ENCODE results near the gene STK38L.
"Not testable (repeated sequence)": the region's sequence is repeated elsewhere in the genome, so short reads cannot be mapped to it uniquely, and the experiment has no call there.

Gene STK38L

GRCh38 chr12:27226407-27226929, 17.6 kb upstream of the STK38L start:
- Histone ChIP-seq H3K36me3 (ENCODE audit: control insufficient read depth in 2 of 2, insufficient read depth in 2 of 2, low read length in 2 of 2) (no peaks in the 10 kb centered on the region), H3K9ac (ENCODE audit: low read depth in 1 of 2, low read length in 2 of 2) (no peak overlapping the region), H3K9me3 (ENCODE audit: control insufficient read depth in 2 of 2, low read length in 2 of 2) (no peaks in the 10 kb centered on the region), H3K27ac (ENCODE audit: low read depth in 2 of 2, low read length in 2 of 2) (peak overlapping the region; percentile 42 to 46), H3K27me3 (ENCODE audit: control insufficient read depth in 2 of 2, insufficient read depth in 2 of 2, low read length in 2 of 2) (no peaks in the 10 kb centered on the region), H3K4me3 (ENCODE audit: low read length in 2 of 2) (peak overlapping the region in 1 of 2 donors; percentile 22), H3K4me1 (ENCODE audit: control insufficient read depth in 2 of 2, insufficient read depth in 2 of 2, low read length in 2 of 2) (peaks cover 0 to 5% of the 10 kb centered on the region in 2 donors)

DNA sequence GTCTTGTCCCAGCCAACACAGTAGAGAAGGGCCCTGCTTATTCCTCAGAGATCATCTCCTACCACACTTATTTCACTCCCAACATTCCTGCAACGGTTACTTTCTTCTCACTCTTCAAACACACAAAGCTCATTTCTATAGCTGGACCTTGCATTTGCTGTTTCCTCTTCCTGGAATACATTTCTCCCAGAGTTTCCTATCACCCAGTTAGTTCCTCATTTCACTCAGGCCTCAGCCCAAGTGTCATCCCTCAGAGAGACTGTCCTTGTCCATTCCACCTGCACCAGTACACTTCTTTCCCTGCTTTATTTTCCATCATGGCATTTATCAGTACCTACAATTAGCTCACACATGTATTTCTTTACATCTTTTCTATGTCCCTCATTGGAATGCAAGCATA, 14.7 kb upstream of the STK38L start:
- Histone ChIP-seq H3K27ac (ENCODE audit: low read depth in 2 of 2, low read length in 2 of 2) (no peak overlapping the region), H3K27me3 (ENCODE audit: control insufficient read depth in 2 of 2, insufficient read depth in 2 of 2, low read length in 2 of 2) (no peaks in the 10 kb centered on the region), H3K4me3 (ENCODE audit: low read length in 2 of 2) (no peak overlapping the region), H3K9me3 (ENCODE audit: control insufficient read depth in 2 of 2, low read length in 2 of 2) (no peaks in the 10 kb centered on the region), H3K36me3 (ENCODE audit: control insufficient read depth in 2 of 2, insufficient read depth in 2 of 2, low read length in 2 of 2) (no peaks in the 10 kb centered on the region), H3K9ac (ENCODE audit: low read depth in 1 of 2, low read length in 2 of 2) (no peak overlapping the region), H3K4me1 (ENCODE audit: control insufficient read depth in 2 of 2, insufficient read depth in 2 of 2, low read length in 2 of 2) (peaks cover 0 to 5% of the 10 kb centered on the region in 2 donors)

DNA sequence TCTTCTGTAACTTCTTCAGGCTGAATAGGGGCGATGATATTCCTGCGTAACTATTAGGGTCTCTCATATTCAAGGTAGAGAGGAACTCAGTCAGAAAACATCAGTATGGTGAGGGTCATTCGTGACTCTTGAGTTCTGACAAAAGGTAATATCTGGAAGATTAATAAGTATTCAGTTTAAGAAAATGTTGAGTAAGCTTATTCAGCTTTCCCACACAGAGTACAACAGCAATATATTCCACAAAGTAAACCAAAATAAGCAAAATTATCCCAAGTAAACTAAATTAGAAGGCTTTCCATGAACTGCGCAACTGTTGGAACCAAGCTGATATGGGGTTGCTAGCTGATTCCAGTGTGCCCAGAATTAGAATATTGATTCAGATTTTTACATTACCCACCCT, 12.7 kb upstream of the STK38L start:
- not testable (repeated sequence) for H3K27ac ChIP-seq (ENCODE audit: low read depth in 2 of 2, low read length in 2 of 2); H3K9ac ChIP-seq (ENCODE audit: low read depth in 1 of 2, low read length in 2 of 2); H3K27me3 ChIP-seq (ENCODE audit: control insufficient read depth in 2 of 2, insufficient read depth in 2 of 2, low read length in 2 of 2)

DNA sequence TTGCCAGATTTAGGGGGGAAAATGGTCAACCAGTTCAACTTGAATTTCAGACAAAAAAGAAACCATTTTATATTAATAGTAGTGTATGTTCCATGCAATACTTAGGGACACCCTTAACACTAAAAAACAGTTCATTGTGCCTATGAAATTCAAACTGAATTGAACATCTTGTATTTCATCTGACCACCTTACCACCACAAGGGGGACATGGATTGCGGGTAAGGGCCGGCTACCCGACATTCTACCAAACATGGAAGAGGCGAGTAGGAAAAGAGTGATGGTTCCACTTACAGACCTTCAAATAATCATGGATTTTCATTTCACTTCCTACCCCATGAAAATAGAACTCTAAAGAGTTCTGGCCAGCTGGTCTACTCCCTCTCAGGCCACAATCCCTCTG, 10.3 kb upstream of the STK38L start:
- Histone ChIP-seq H3K9ac (ENCODE audit: low read depth in 1 of 2, low read length in 2 of 2) (no peak overlapping the region), H3K4me3 (ENCODE audit: low read length in 2 of 2) (no peak overlapping the region), H3K4me1 (ENCODE audit: control insufficient read depth in 2 of 2, insufficient read depth in 2 of 2, low read length in 2 of 2) (peaks cover 0 to 3% of the 10 kb centered on the region in 2 donors), H3K27me3 (ENCODE audit: control insufficient read depth in 2 of 2, insufficient read depth in 2 of 2, low read length in 2 of 2) (no peaks in the 10 kb centered on the region), H3K36me3 (ENCODE audit: control insufficient read depth in 2 of 2, insufficient read depth in 2 of 2, low read length in 2 of 2) (no peaks in the 10 kb centered on the region), H3K9me3 (ENCODE audit: control insufficient read depth in 2 of 2, low read length in 2 of 2) (no peaks in the 10 kb centered on the region), H3K27ac (ENCODE audit: low read depth in 2 of 2, low read length in 2 of 2) (no peak overlapping the region)

More for the DNA sequence above, 12.7 kb upstream of the STK38L start:
- not testable (repeated sequence) for H3K36me3 ChIP-seq (ENCODE audit: control insufficient read depth in 2 of 2, insufficient read depth in 2 of 2, low read length in 2 of 2); H3K9me3 ChIP-seq (ENCODE audit: control insufficient read depth in 2 of 2, low read length in 2 of 2); H3K4me1 ChIP-seq (ENCODE audit: control insufficient read depth in 2 of 2, insufficient read depth in 2 of 2, low read length in 2 of 2); H3K4me3 ChIP-seq (ENCODE audit: low read length in 2 of 2)

- Histone ChIP-seq H3K9me3 (ENCODE audit: control insufficient read depth in 2 of 2, low read length in 2 of 2) (no peaks in the 10 kb centered on the region), H3K27ac (ENCODE audit: low read depth in 2 of 2, low read length in 2 of 2) (peak overlapping the region in 1 of 2 donors; percentile 58), H3K36me3 (ENCODE audit: control insufficient read depth in 2 of 2, insufficient read depth in 2 of 2, low read length in 2 of 2) (no peaks in the 10 kb centered on the region), H3K27me3 (ENCODE audit: control insufficient read depth in 2 of 2, insufficient read depth in 2 of 2, low read length in 2 of 2) (no peaks in the 10 kb centered on the region), H3K4me1 (ENCODE audit: control insufficient read depth in 2 of 2, insufficient read depth in 2 of 2, low read length in 2 of 2) (peaks cover 0 to 3% of the 10 kb centered on the region in 2 donors), H3K9ac (ENCODE audit: low read depth in 1 of 2, low read length in 2 of 2) (no peak overlapping the region), H3K4me3 (ENCODE audit: low read length in 2 of 2) (no peak overlapping the region)
These were observed 7.6 kb upstream of the STK38L start for GRCh38 chr12:27236498-27236897.

DNA sequence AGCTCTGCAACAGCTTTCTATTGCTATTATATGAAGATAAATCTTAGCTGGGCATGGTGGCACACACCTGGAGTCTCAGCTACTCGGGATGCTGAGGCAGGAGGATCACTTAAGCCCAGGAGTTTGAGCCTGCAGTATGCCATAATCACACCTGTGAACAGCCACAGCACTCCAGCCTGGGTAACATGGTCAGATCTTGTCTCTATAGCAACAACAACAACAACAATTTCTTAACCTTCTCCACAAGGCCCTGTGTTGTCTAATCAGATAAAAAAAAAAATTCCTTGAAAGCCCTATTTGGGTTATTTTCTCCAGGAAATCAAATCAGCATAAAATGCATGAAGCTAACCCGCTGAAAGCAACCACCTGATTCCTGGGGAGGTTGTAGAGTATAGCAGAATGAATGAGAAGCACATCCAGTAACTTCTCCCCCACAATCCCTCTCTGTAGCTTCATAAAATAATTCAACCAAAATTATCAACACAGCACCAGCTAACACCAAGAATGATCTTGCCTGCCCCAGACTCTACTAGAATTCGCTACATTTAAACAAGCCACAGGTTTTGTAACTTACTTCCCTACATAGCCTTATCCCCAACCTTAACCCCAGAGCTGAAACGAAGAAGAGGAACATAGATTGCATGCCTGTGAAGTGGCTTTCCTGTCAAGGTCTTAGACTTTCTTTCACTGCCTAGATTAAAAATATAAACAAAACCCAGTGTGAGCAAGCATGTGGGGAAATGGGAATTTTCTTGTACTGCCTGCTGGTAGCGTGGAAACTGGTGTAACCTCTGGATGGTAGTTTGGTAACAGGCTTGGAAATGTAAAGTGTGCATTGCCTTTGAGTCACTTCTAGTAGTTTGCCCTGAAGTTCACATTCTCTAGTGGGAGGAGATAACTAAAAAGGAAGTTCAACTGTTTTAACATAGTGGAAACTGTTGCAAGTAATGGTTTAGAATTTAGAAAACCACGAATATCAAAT, 6.0 kb upstream of the STK38L start:
- no peak overlapping the region for H3K9ac ChIP-seq (ENCODE audit: low read depth in 1 of 2, low read length in 2 of 2)

GRCh38 chr12:27243006-27243405, 1.1 kb upstream of the STK38L start:
- Histone ChIP-seq H3K9ac (ENCODE audit: low read depth in 1 of 2, low read length in 2 of 2) (no peak overlapping the region), H3K4me1 (ENCODE audit: control insufficient read depth in 2 of 2, insufficient read depth in 2 of 2, low read length in 2 of 2) (peaks cover 10 to 14% of the 10 kb centered on the region in 2 donors), H3K36me3 (ENCODE audit: control insufficient read depth in 2 of 2, insufficient read depth in 2 of 2, low read length in 2 of 2) (no peaks in the 10 kb centered on the region), H3K27me3 (ENCODE audit: control insufficient read depth in 2 of 2, insufficient read depth in 2 of 2, low read length in 2 of 2) (no peaks in the 10 kb centered on the region), H3K9me3 (ENCODE audit: control insufficient read depth in 2 of 2, low read length in 2 of 2) (no peaks in the 10 kb centered on the region), H3K27ac (ENCODE audit: low read depth in 2 of 2, low read length in 2 of 2) (no peak overlapping the region), H3K4me3 (ENCODE audit: low read length in 2 of 2) (no peak overlapping the region)

More for the DNA sequence above, 6.0 kb upstream of the STK38L start:
- H3K27ac ChIP-seq (ENCODE audit: low read depth in 2 of 2, low read length in 2 of 2) = peak overlapping the region in 1 of 2 donors; percentile 27
- no peaks in the 10 kb centered on the region for H3K9me3 ChIP-seq (ENCODE audit: control insufficient read depth in 2 of 2, low read length in 2 of 2)
- peaks cover 0 to 3% of the 10 kb centered on the region in 2 donors for H3K4me1 ChIP-seq (ENCODE audit: control insufficient read depth in 2 of 2, insufficient read depth in 2 of 2, low read length in 2 of 2)
- no peak overlapping the region for H3K4me3 ChIP-seq (ENCODE audit: low read length in 2 of 2)
- H3K27me3 ChIP-seq (ENCODE audit: control insufficient read depth in 2 of 2, insufficient read depth in 2 of 2, low read length in 2 of 2) = no peaks in the 10 kb centered on the region
- no peaks in the 10 kb centered on the region for H3K36me3 ChIP-seq (ENCODE audit: control insufficient read depth in 2 of 2, insufficient read depth in 2 of 2, low read length in 2 of 2)

DNA sequence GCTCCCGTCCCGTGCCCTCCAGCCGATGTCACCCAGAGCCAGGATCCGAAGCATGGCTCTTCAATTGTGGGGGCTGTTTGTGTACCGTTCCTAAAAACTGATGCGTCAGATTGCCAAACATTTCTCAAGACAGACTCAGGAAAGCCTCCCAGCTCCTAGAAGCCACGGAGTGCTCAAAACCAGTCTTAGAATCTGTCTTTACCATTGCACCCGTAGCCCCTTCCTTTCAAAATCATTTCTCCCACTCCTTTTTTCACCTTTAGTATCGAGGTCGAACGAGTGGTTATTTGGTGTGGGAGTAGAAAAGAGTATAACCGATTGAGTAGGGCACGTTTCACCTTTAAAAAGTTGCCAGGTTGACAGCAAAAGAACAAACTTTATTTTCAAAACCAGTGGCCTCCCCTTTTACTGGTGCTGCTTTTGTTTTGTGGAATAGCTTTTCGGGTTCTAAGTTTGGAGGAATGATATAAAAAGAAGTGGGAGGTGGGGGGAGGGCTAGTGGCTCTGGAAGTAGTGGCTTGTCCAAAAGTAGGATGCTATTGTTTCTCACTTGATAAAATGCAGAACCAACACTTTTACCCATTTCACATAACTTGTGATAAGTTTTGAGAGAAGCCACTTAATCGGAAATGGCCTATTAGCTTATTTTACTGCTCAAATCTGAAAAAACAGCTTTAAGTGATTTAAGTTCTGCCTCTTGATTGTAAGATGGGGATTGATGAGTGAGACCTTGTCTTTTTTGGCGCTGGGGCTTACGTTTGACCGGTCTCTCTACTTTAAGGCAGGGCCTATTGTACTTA, 803 bp downstream of the STK38L start:
- Histone ChIP-seq H3K27me3 (ENCODE audit: control insufficient read depth in 2 of 2, insufficient read depth in 2 of 2, low read length in 2 of 2) (no peaks in the 10 kb centered on the region), H3K36me3 (ENCODE audit: control insufficient read depth in 2 of 2, insufficient read depth in 2 of 2, low read length in 2 of 2) (no peaks in the 10 kb centered on the region), H3K4me3 (ENCODE audit: low read length in 2 of 2) (peak overlapping the region; percentile 94 to 97), H3K27ac (ENCODE audit: low read depth in 2 of 2, low read length in 2 of 2) (peak overlapping the region; percentile 86 to 91), H3K9me3 (ENCODE audit: control insufficient read depth in 2 of 2, low read length in 2 of 2) (no peaks in the 10 kb centered on the region), H3K4me1 (ENCODE audit: control insufficient read depth in 2 of 2, insufficient read depth in 2 of 2, low read length in 2 of 2) (peaks cover 13 to 15% of the 10 kb centered on the region in 2 donors), H3K9ac (ENCODE audit: low read depth in 1 of 2, low read length in 2 of 2) (peak overlapping the region; percentile 88 to 95)

DNA sequence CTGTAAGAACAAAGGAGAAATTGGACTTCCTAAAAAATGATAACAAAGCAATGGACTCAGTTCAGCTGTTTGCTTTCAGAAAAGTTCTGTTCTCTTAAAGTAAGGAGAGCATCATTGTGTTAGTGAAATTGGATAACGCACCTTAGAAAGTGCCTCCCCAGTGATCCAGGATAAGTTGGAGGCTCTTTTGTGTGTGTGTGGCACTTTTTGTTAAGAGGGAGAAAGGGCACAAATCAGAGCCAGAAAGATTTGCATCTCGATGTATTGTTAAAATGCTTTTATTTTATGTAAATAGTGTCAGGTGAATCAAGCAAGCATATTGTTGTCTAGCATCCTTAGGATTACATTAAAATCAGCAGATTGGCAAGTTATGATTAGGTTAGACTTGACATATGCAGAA, 2.1 kb downstream of the STK38L start:
- Histone ChIP-seq H3K4me1 (ENCODE audit: control insufficient read depth in 2 of 2, insufficient read depth in 2 of 2, low read length in 2 of 2) (peaks cover 13 to 17% of the 10 kb centered on the region in 2 donors), H3K4me3 (ENCODE audit: low read length in 2 of 2) (peak overlapping the region; percentile 94 to 97), H3K9me3 (ENCODE audit: control insufficient read depth in 2 of 2, low read length in 2 of 2) (no peaks in the 10 kb centered on the region), H3K36me3 (ENCODE audit: control insufficient read depth in 2 of 2, insufficient read depth in 2 of 2, low read length in 2 of 2) (no peaks in the 10 kb centered on the region), H3K27me3 (ENCODE audit: control insufficient read depth in 2 of 2, insufficient read depth in 2 of 2, low read length in 2 of 2) (no peaks in the 10 kb centered on the region), H3K27ac (ENCODE audit: low read depth in 2 of 2, low read length in 2 of 2) (no peak overlapping the region), H3K9ac (ENCODE audit: low read depth in 1 of 2, low read length in 2 of 2) (peak overlapping the region in 1 of 2 donors; percentile 12)

Data from mucosa of rectum (tissue), 2 donors.